Psoas muscle (tissue), 8 donors: ENCODE data around the gene CRP. TPM values are rescaled to one million over a fixed set of nuclear protein-coding genes. Genes with fewer than 3 reads are reported as not detected.
"Not testable (repeated sequence)": the region's sequence is repeated elsewhere in the genome, so short reads cannot be mapped to it uniquely, and the experiment has no call there.

Source experiments
- ATAC-seq, 4 donors: fragments of 200-7000 bp; cut with Tn5 transposase; one replicate each; pipeline ENCODE4 v1.9.1; 2020; ENCODE audit warnings: moderate library complexity in 3 of 4, mild to moderate bottlenecking in 2 of 4
- DNase-seq, 2 donors: peaks; one replicate each; pipeline ENCODE4 v3.0.0-alpha.2; 2020
- H3K27ac ChIP-seq: fragments of 200-600 bp; one replicate; pipeline ENCODE4 v1.8.0; 2022
- H3K27me3 ChIP-seq, 3 donors: fragments of 200-600 bp in 1 of 3; one replicate each; pipeline versions ENCODE4 v1.6.1 to v1.8.0; 2013 to 2022; ENCODE audit warnings: low read length in 2 of 3, mild to moderate bottlenecking in 2 of 3, moderate library complexity in 1 of 3; ENCODE audit not compliant: insufficient read depth in 3 of 3
- H3K36me3 ChIP-seq, 2 donors: fragments of 200-600 bp in 1 of 2; one replicate each; pipeline versions ENCODE4 v1.6.1 to v1.8.0; 2013 to 2022; ENCODE audit warnings: low read depth in 1 of 2, mild to moderate bottlenecking in 1 of 2, moderate library complexity in 1 of 2; ENCODE audit not compliant: insufficient read depth in 1 of 2
- H3K4me1 ChIP-seq: fragments of 200-600 bp; one replicate; pipeline ENCODE4 v1.8.0; 2022
- H3K4me3 ChIP-seq: fragments of 200-600 bp; one replicate; pipeline ENCODE4 v1.8.0; 2022; ENCODE audit warnings: mild to moderate bottlenecking
- H3K9me3 ChIP-seq: fragments of 200-600 bp; one replicate; pipeline ENCODE4 v1.8.0; 2022
- CTCF ChIP-seq: fragments of 200-600 bp; IDR thresholded peaks from one replicate; pipeline ENCODE4 v1.8.0; 2022; ENCODE audit warnings: antibody characterized with exemption
- WGBS, 3 donors: extraction: QIAGEN DNeasy Blood & Tissue Kit; methylation state at CpG; one replicate each; pipeline versions ENCODE4 v1.1.6 to v1.1.7; 2013; 5-methylcytosine and 5-hydroxymethylcytosine counted together
- intact Hi-C, 2 donors: fragments of 100-400 bp; cut with DNase I; formaldehyde crosslinking; loops; one replicate each; pipeline versions ENCODE4 v1.11.0 to v1.14.2; 2022
- polyA plus RNA-seq, 3 donors: library from polyadenylated mRNA; stranded (reverse); fragments of 200-250 nt; gene quantifications; one replicate each; pipeline ENCODE4 v1.2.3, GENCODE V29; 2013
- total RNA-seq, 4 donors: library from RNA; stranded (reverse); fragmentation: NEBNext Ultra II Directional in 2 of 4; extraction: Animal tissue kit (Norgen Biotek cat#: 25700) in 2 of 4; gene quantifications; one replicate each; pipeline versions ENCODE4 v1.2.1 to v1.2.4, GENCODE V29; 2021 to 2023
- donor health status: healthy with polysubstance abuse.
- donor health status: DM: no; HTN: no; CAD: no; lungs with moderate emphysema.
- donor health status: Bipolar disorder and iron deficiency.
- donor health status: healthy.
- donor health status: DM: yes; HTN: yes; CAD: no.
- donor health status: DM: no; HTN: no; CAD: no.
- donor health status: DM: no; HTN: no; CAD: no.
- donor health status: DM: yes; HTN: yes; CAD: no.

The CRP gene
- total and polyA plus RNA-seq, 7 donors = 0.04 to 0.46 (median 0.18) TPM; not detected in 3

GRCh38 chr1:159746666-159747065, 32.3 kb upstream of the CRP start:
- 50 to 55% (median 51%) methylated on average over 3 of the region's 3 CpGs for WGBS, 3 donors
- TF ChIP-seq CTCF = no peak
- Histone ChIP-seq H3K27me3 (no peaks in the 10 kb centered on the region), H3K36me3 (no peaks in the 10 kb centered on the region), H3K27ac (no peak overlapping the region), H3K4me3 (no peak overlapping the region), H3K4me1 (no peaks in the 10 kb centered on the region), H3K9me3 (peaks cover 2% of the 10 kb centered on the region)
- DNase-seq = no peak
- no peak for ATAC-seq
- intact Hi-C loops = no loop called here

DNA sequence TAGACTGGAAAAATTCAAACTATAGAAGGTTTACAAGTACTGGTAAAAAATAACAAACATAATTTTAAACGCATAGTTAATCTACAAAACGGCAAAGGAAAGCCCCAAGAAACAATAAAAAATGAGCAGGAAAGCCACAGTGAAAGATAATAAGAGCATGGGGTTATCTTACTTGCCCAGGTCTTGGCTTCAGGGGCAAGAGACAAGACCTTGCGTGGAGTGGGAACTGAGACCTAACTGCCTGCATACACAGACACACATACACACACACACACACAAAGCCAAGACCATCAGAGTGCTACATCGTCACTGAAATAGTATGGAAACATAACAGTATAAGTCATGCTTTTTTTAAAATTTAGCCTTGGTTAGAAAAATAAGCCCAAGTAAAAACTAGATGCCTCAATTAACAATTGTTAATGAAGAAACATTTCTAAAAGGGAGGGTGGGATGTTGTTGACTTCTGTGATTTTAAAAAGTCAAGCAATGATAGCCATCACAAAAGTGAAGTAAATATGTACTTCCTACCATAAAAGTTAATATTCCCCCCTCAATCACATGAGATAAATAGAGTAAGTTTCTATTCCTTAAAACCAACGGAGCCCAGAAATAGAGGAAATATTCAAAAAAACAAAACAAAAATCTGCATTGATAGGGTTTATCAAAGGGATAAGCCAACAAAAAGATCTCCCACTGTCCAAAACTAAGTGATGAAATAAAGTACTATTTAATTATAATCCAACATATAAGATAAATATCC, 29.4 kb upstream of the CRP start:
- WGBS, 3 donors = 78 to 84% (median 79%) methylated on average over 5 of the region's 5 CpGs
- ATAC-seq = no peak
- intact Hi-C loops = no loop called here
- H3K4me1 ChIP-seq = no peaks in the 10 kb centered on the region
- TF ChIP-seq CTCF = no peak
- H3K9me3 ChIP-seq = peaks cover 3% of the 10 kb centered on the region
- H3K27me3 ChIP-seq = no peaks in the 10 kb centered on the region
- no peak overlapping the region for H3K27ac ChIP-seq
- no peaks in the 10 kb centered on the region for H3K36me3 ChIP-seq
- no peak for DNase-seq
- H3K4me3 ChIP-seq = no peak overlapping the region

DNA sequence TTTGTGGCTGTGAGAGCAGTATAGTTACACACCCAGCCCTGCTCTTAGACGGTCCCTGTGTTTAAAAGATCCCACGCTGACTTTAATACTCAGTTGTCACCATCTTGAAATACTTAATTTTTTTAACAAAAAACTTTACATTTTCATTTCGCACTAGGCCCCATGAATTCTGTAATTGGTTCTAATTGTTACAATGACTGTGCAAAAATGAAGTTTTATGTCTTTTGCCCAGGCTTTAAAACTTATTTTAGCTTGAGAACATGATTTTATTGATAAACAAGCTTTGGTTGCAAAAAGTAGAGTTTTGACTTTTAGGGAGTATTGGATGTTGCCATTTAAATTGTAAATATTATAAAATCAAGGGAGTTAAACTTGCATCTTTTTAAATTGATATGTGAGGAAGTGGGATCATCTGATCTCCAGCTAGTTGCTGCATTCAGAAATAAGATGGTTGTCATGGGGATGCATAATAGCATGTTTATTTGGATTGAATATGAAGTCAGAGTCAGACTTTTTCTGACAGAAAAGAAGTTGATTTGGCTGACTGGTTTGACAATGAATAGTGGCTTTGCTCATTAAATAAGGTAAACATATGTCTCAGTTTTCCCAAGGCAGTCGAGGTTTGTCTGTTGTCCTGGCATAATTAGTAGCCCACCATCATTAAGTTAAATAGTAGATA, 23.0 kb upstream of the CRP start:
- H3K9me3 ChIP-seq = peaks cover 3% of the 10 kb centered on the region
- 72 to 76% (median 72%) methylated on average over 4 of the region's 4 CpGs for WGBS, 3 donors
- H3K27me3 ChIP-seq = no peaks in the 10 kb centered on the region
- H3K4me3 ChIP-seq = no peak overlapping the region
- no peaks in the 10 kb centered on the region for H3K36me3 ChIP-seq
- DNase-seq = no peak
- H3K27ac ChIP-seq = no peak overlapping the region
- TF ChIP-seq CTCF = no peak
- ATAC-seq = no peak
- H3K4me1 ChIP-seq = no peaks in the 10 kb centered on the region
- intact Hi-C loops = no loop called here

GRCh38 chr1:159723188-159723587, 8.8 kb upstream of the CRP start:
- H3K4me1 ChIP-seq, H3K27ac ChIP-seq, H3K4me3 ChIP-seq, DNase-seq, ATAC-seq, H3K27me3 ChIP-seq, intact Hi-C loops, H3K36me3 ChIP-seq: not testable (repeated sequence)
- peaks cover 21% of the 10 kb centered on the region for H3K9me3 ChIP-seq
- 86 to 90% (median 90%) methylated on average over 6 of the region's 6 CpGs for WGBS, 3 donors

- TF ChIP-seq CTCF = no peak
- H3K9me3 ChIP-seq = peaks cover 21% of the 10 kb centered on the region
- intact Hi-C loops = no loop called here
- no peak for ATAC-seq
- 64 to 66% (median 65%) methylated on average over 2 of the region's 2 CpGs for WGBS, 3 donors
- no peak overlapping the region for H3K27ac ChIP-seq
- no peaks in the 10 kb centered on the region for H3K4me1 ChIP-seq
- no peaks in the 10 kb centered on the region for H3K36me3 ChIP-seq
- H3K27me3 ChIP-seq = peaks cover 0 to 2% (median 0%) of the 10 kb centered on the region in 3 donors
- no peak overlapping the region for H3K4me3 ChIP-seq
- no peak for DNase-seq
Observed at GRCh38 chr1:159719990-159720389, 5.6 kb upstream of the CRP start.
